Measurements from ENCODE around the gene CNBD2. TPM values are rescaled to one million over a fixed set of nuclear protein-coding genes. Genes with fewer than 3 reads are reported as not detected.

The CNBD2 gene
- total RNA-seq, 1 experiment from 2014 or later, result 3.8 TPM

- TF ChIP-seq IRF2 (CRISPR knock-in tag; IDR thresholded peaks at IDR 0.05; ENCODE audit: borderline replicate concordance, low read depth), result no peak
- TF ChIP-seq ESRRA (CRISPR knock-in tag; IDR thresholded peaks at IDR 0.05; ENCODE audit: borderline replicate concordance), result no peak
- TF ChIP-seq TCF7 (CRISPR knock-in tag; IDR thresholded peaks at IDR 0.05; ENCODE audit: low read depth), result no peak
- TF ChIP-seq NR2C2 (CRISPR knock-in tag; IDR thresholded peaks at IDR 0.05), result no peak
- no peak for TF ChIP-seq PREB (CRISPR knock-in tag; IDR thresholded peaks at IDR 0.05; ENCODE audit: borderline replicate concordance)
- CTCF ChIA-PET, result interaction anchor here (1.0 to 6.5 kb wide), 3 partner anchors 8 to 30 kb away, joined by 3 to 74 read pairs (median 8); partner anchors contain the start of gene SCAND1
- ATAC-seq, result no peak
These were observed 16.0 kb downstream of the CNBD2 start for GRCh38 chr20:35984382-35984781.

DNA sequence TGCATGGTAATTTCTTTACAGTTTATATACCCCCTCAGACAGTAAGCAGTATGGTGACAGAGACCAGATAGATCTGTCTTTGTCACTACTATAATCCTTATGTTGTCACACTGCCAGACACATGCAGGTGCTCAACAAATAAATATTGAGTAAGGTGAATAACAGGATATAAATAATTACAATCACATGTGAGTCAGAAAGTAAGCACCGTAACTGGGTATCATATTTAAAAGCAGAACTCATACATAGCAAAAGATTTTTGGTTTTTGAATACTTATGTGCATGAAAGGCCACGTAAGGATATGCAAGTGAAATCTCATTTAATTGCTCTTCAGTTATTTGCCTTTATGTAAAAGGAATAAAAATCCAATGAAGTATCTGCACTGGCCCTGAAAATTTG is 17.4 kb downstream of the CNBD2 start:
- DNase-seq (ENCODE audit: low spot score), result no peak
- ChIA-PET POLR2A (no interaction called here), CTCF (interaction anchor here (1.3 to 2.4 kb wide), 4 partner anchors 9 to 153 kb away, joined by 3 to 8 read pairs (median 4); partner anchors contain the start of gene SCAND1)
- no peaks in the 10 kb centered on the region for H3K9me3 Mint-ChIP-seq
- no peak overlapping the region for H3K27ac Mint-ChIP-seq
- no peaks in the 10 kb centered on the region; the same call in none of the 2 replicates for H3K27me3 Mint-ChIP-seq (ENCODE audit: low read depth)
- ATAC-seq, result no peak
- peaks cover 3% of the 10 kb centered on the region; the same call in 1 of the 2 replicates for H3K4me1 Mint-ChIP-seq
- H3K4me3 Mint-ChIP-seq, result no peak overlapping the region
- no peaks in the 10 kb centered on the region for H3K36me3 Mint-ChIP-seq
- TF ChIP-seq HMGXB4 (CRISPR knock-in tag; IDR thresholded peaks at IDR 0.05) (no peak), ZNF532 (CRISPR knock-in tag; IDR thresholded peaks at IDR 0.05; ENCODE audit: borderline replicate concordance) (no peak), ZNF219 (CRISPR knock-in tag; IDR thresholded peaks at IDR 0.05; ENCODE audit: borderline replicate concordance) (no peak), ZNF263 (CRISPR knock-in tag; IDR thresholded peaks at IDR 0.05; ENCODE audit: low read depth) (no peak), MYBL2 (CRISPR knock-in tag; IDR thresholded peaks at IDR 0.05) (no peak), FOXP1 (CRISPR knock-in tag; IDR thresholded peaks at IDR 0.05; ENCODE audit: borderline replicate concordance) (no peak), ZBTB43 (CRISPR knock-in tag; IDR thresholded peaks at IDR 0.05) (no peak)
- TF ChIP-seq, protein P1, sequence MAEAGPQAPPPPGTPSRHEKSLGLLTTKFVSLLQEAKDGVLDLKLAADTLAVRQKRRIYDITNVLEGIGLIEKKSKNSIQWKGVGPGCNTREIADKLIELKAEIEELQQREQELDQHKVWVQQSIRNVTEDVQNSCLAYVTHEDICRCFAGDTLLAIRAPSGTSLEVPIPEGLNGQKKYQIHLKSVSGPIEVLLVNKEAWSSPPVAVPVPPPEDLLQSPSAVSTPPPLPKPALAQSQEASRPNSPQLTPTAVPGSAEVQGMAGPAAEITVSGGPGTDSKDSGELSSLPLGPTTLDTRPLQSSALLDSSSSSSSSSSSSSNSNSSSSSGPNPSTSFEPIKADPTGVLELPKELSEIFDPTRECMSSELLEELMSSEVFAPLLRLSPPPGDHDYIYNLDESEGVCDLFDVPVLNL (CRISPR knock-in tag; IDR thresholded peaks at IDR 0.05; ENCODE audit: borderline replicate concordance, low read depth), result no peak
- TF ChIP-seq, protein P2, sequence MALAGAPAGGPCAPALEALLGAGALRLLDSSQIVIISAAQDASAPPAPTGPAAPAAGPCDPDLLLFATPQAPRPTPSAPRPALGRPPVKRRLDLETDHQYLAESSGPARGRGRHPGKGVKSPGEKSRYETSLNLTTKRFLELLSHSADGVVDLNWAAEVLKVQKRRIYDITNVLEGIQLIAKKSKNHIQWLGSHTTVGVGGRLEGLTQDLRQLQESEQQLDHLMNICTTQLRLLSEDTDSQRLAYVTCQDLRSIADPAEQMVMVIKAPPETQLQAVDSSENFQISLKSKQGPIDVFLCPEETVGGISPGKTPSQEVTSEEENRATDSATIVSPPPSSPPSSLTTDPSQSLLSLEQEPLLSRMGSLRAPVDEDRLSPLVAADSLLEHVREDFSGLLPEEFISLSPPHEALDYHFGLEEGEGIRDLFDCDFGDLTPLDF (CRISPR knock-in tag; IDR thresholded peaks at IDR 0.05), result no peak
- TF ChIP-seq, protein P3, sequence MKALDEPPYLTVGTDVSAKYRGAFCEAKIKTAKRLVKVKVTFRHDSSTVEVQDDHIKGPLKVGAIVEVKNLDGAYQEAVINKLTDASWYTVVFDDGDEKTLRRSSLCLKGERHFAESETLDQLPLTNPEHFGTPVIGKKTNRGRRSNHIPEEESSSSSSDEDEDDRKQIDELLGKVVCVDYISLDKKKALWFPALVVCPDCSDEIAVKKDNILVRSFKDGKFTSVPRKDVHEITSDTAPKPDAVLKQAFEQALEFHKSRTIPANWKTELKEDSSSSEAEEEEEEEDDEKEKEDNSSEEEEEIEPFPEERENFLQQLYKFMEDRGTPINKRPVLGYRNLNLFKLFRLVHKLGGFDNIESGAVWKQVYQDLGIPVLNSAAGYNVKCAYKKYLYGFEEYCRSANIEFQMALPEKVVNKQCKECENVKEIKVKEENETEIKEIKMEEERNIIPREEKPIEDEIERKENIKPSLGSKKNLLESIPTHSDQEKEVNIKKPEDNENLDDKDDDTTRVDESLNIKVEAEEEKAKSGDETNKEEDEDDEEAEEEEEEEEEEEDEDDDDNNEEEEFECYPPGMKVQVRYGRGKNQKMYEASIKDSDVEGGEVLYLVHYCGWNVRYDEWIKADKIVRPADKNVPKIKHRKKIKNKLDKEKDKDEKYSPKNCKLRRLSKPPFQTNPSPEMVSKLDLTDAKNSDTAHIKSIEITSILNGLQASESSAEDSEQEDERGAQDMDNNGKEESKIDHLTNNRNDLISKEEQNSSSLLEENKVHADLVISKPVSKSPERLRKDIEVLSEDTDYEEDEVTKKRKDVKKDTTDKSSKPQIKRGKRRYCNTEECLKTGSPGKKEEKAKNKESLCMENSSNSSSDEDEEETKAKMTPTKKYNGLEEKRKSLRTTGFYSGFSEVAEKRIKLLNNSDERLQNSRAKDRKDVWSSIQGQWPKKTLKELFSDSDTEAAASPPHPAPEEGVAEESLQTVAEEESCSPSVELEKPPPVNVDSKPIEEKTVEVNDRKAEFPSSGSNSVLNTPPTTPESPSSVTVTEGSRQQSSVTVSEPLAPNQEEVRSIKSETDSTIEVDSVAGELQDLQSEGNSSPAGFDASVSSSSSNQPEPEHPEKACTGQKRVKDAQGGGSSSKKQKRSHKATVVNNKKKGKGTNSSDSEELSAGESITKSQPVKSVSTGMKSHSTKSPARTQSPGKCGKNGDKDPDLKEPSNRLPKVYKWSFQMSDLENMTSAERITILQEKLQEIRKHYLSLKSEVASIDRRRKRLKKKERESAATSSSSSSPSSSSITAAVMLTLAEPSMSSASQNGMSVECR (CRISPR knock-in tag; IDR thresholded peaks at IDR 0.05; ENCODE audit: borderline replicate concordance), result no peak
- TF ChIP-seq, protein P4, sequence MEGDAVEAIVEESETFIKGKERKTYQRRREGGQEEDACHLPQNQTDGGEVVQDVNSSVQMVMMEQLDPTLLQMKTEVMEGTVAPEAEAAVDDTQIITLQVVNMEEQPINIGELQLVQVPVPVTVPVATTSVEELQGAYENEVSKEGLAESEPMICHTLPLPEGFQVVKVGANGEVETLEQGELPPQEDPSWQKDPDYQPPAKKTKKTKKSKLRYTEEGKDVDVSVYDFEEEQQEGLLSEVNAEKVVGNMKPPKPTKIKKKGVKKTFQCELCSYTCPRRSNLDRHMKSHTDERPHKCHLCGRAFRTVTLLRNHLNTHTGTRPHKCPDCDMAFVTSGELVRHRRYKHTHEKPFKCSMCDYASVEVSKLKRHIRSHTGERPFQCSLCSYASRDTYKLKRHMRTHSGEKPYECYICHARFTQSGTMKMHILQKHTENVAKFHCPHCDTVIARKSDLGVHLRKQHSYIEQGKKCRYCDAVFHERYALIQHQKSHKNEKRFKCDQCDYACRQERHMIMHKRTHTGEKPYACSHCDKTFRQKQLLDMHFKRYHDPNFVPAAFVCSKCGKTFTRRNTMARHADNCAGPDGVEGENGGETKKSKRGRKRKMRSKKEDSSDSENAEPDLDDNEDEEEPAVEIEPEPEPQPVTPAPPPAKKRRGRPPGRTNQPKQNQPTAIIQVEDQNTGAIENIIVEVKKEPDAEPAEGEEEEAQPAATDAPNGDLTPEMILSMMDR (IDR thresholded peaks at IDR 0.05), result no peak

More at GRCh38 chr20:35984382-35984781, 16.0 kb downstream of the CNBD2 start:
- DNase-seq (ENCODE audit: low spot score), result no peak
- H3K9me3 Mint-ChIP-seq, result no peaks in the 10 kb centered on the region
- no peak overlapping the region for H3K27ac Mint-ChIP-seq
- H3K27me3 Mint-ChIP-seq (ENCODE audit: low read depth), result no peaks in the 10 kb centered on the region; the same call in none of the 2 replicates
- H3K4me1 Mint-ChIP-seq, result peaks cover 3% of the 10 kb centered on the region; the same call in 1 of the 2 replicates
- POLR2A ChIA-PET, result interaction anchor here (0.6 kb wide), 2 partner anchors 31 to 197 kb away, joined by 3 to 6 read pairs; no protein-coding TSS in a partner anchor
- H3K36me3 Mint-ChIP-seq, result no peaks in the 10 kb centered on the region
- no peak overlapping the region for H3K4me3 Mint-ChIP-seq

Data from WTC11 (cell line).